GM12864 (cell line): ENCODE data around the gene PITPNM3.

ENCODE experiments used
- DNase-seq: peaks from one replicate; pipeline ENCODE4 v3.0.0-alpha.2; 2011; ENCODE audit warnings: low read depth
- H3K4me3 ChIP-seq: 2 replicates; pipeline ENCODE4 v1.5.1; 2011; ENCODE audit warnings: mild to moderate bottlenecking, low read depth, low read length, control low read depth
- TF ChIP-seq, protein P1 (sequence below): IDR thresholded peaks from 2 replicates; pipeline ENCODE4 v1.5.1; 2011; ENCODE audit warnings: low read depth, mild to moderate bottlenecking, moderate library complexity, low read length, control low read depth, inconsistent platforms; ENCODE audit errors: missing control alignments

PITPNM3 gene

DNA sequence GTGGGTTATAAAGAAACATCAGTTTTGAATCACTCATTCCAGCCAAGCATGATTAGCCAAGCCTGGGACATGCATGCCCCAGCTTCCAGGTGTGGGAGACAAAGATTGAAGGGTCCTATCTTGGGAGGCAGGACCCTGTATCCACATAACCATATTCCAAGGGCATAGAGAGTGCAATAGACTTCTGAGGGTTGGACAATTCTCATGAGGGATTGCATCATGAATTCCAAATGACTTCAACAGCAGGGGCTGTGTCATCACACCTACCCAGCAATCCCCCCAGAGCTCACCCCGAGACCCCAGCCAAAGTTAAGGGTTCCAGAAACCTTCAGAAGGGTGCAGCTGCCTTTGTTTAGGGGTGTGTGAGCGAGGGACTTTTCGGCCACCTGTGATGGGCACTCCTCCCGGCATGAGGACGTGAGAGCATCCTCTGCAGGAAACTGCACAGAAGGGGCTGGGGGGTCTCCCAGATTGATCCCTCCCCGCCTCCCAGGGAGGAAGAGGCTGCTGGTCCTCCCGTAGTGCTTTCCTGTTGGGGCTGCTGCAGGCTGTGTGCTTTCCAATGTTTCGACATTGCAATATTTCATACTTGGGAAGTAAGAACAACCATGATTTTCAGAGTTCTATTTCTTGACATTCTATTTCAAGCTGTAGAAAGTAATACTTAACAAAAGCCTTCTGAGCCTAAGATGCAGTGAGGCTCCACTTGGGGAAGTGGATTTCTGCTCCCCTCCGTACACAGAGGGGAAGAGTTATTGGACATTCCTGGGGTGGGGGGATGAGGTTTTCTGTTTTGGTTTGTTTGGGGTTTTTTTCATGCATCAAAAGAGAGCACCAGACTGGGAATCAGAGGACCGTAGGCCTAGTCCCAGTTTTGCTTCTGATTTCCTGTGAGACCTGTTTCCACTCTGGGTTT is 13.3 kb upstream of the PITPNM3 start:
- no peak for DNase-seq
- TF ChIP-seq, protein P1, sequence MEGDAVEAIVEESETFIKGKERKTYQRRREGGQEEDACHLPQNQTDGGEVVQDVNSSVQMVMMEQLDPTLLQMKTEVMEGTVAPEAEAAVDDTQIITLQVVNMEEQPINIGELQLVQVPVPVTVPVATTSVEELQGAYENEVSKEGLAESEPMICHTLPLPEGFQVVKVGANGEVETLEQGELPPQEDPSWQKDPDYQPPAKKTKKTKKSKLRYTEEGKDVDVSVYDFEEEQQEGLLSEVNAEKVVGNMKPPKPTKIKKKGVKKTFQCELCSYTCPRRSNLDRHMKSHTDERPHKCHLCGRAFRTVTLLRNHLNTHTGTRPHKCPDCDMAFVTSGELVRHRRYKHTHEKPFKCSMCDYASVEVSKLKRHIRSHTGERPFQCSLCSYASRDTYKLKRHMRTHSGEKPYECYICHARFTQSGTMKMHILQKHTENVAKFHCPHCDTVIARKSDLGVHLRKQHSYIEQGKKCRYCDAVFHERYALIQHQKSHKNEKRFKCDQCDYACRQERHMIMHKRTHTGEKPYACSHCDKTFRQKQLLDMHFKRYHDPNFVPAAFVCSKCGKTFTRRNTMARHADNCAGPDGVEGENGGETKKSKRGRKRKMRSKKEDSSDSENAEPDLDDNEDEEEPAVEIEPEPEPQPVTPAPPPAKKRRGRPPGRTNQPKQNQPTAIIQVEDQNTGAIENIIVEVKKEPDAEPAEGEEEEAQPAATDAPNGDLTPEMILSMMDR, result no peak
- H3K4me3 ChIP-seq, result no peak overlapping the region

DNA sequence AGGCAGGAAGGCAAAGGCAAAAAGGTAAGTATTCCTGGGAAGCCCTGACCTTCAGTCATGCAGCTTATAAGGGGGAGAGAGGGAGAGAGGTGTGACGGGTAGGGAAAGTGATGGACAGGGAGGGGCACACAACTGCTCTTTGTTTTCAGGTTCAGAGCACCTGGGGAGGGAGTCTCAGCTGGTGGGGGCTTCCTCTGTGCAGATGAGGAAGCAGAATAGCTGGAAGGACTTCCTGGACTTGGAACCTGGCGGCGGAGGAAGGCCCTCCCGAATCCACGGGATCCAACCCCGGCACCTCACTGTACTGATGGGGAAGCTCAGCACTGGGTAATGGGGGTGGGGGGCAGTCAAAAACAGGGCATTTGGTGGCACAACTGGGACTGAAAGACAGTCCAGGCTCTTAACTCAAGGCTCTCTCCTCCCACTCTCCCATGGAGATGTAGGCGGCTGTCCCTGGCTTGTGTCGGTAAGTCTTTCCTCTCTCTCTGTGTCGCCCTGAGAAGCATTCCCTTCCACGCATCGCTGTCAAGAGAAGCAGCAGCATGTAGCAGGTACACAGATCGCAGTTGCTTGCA is 11.9 kb upstream of the PITPNM3 start:
- TF ChIP-seq, protein P1, result no peak
- H3K4me3 ChIP-seq, result no peak overlapping the region
- no peak for DNase-seq

GRCh38 chr17:6567528-6568183 is 11.3 kb upstream of the PITPNM3 start:
- TF ChIP-seq, protein P1, result no peak
- H3K4me3 ChIP-seq, result no peak overlapping the region
- DNase-seq, result no peak

DNA sequence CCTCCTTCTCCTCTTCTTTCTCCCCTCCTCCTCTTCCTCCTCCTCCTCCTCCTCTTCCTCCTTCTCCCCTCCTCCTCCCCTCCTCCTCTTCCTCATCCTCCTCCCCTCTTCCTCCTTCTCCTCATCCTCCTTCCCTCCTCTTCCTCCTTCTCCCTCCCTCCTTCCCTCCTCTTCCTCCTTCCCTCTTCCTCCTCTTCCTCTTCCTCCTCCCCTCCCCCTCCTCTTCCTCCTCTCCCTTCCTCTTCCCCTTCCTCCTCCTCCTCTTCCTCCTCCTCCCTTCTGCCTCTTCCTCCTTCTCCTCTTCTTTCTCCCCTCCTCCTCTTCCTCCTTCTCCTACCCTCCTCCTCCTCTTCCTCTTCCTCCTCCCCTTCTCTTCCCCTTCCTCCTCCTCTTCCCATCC is 5.1 kb upstream of the PITPNM3 start:
- no peak overlapping the region for H3K4me3 ChIP-seq
- TF ChIP-seq, protein P1, result no peak
- DNase-seq, result no peak

DNA sequence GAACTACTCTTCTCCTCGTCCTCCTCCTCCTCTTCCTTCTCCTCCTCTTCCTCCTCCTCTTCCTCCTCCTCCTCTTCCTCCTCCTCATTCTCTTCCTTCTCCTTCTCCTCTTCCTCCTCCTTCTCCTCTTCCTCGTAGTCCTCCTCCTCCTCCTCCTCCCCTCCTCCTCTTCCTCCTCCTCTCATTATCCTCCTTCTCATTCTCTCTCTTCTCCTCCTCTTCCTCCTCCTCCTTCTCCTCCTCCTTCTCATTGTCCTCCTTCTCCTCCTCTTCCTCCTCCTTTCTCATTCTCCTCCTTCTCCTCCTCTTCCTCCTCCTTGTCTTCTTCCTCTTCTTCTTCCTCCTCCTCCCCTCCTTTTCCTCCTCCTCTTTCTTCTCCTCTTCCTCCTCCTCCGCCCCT is 4.1 kb upstream of the PITPNM3 start:
- TF ChIP-seq, protein P1, result no peak
- H3K4me3 ChIP-seq, result no peak overlapping the region
- no peak for DNase-seq

- no peak for DNase-seq
- no peak overlapping the region for H3K4me3 ChIP-seq
- TF ChIP-seq, protein P1, result no peak
Observed at GRCh38 chr17:6559753-6560215, 3.4 kb upstream of the PITPNM3 start.
